Stomach (tissue), 4 donors: Measurements from ENCODE around the gene TNFRSF1A.

ENCODE experiments used
- CTCF ChIP-seq, 7 experiments: fragments of 450-650 bp in 4 of 7; fragments of 200-600 bp in 3 of 7; sonication (generic) in 3 of 7; IDR thresholded peaks; one replicate each; pipeline ENCODE4 v1.5.1; 2016 to 2019; ENCODE audit warnings: antibody characterized with exemption in 7 of 7, control low read depth in 2 of 7, mild to moderate bottlenecking in 1 of 7
- EP300 ChIP-seq: sonication (generic); formaldehyde crosslinking; IDR thresholded peaks from one replicate; pipeline ENCODE4 v1.6.1; 2017; ENCODE audit warnings: antibody characterized with exemption
- POLR2AphosphoS5 ChIP-seq, 3 donors: sonication (generic); formaldehyde crosslinking; IDR thresholded peaks; one replicate each; pipeline ENCODE4 v1.6.1; 2016; ENCODE audit warnings: antibody characterized with exemption in 3 of 3

- TF ChIP-seq POLR2AphosphoS5 (IDR thresholded peaks at IDR 0.05), result no peak
- no peak for TF ChIP-seq CTCF (IDR thresholded peaks at IDR 0.05)
- TF ChIP-seq EP300, result no peak
Measured at GRCh38 chr12:6333029-6333428, 8.8 kb downstream of the TNFRSF1A start.
